GM21515 (cell line): ENCODE measurements around the gene TBC1D20.
A peak's percentile ranks its signal among the peaks of the same experiment; 100 is the strongest.
"Not testable (repeated sequence)": the region's sequence is repeated elsewhere in the genome, so short reads cannot be mapped to it uniquely, and the experiment has no call there.

Experiments
- ATAC-seq: cut with Tn5 transposase; IDR thresholded peaks from one replicate; pipeline ENCODE4 v1.9.1; 2021; ENCODE audit not compliant: unreplicated experiment

The TBC1D20 gene

GRCh38 chr20:462199-462991 is at the start of gene TBC1D20:
TBC1D20 (minus strand) TSS chr20:462533; CDS start chr20:462405, 128 bp downstream.
- ATAC-seq, result peak; percentile 85

GRCh38 chr20:510328-511057 is 48.2 kb upstream of the TBC1D20 start:
- not testable (repeated sequence) for ATAC-seq

DNA sequence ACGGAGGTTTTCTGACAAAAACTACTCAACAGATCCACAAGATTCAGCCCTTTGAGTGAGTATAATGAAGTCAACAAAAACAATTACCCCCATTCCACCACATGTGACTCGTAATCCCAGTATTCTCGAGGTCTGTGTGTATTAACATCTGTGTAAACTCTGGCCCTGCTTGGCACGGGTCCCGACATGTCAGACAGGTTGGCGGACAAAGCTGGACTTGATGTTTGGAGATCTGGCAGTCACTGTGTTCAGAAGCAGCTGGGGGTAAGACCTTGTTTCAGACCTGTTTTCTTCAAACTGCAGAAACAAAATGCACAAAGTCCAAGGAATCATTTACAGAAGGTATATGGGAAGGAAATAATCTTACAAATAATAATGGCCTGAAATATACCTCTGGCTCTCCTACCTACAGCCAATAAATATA is 46.0 kb upstream of the TBC1D20 start:
- not testable (repeated sequence) for ATAC-seq

DNA sequence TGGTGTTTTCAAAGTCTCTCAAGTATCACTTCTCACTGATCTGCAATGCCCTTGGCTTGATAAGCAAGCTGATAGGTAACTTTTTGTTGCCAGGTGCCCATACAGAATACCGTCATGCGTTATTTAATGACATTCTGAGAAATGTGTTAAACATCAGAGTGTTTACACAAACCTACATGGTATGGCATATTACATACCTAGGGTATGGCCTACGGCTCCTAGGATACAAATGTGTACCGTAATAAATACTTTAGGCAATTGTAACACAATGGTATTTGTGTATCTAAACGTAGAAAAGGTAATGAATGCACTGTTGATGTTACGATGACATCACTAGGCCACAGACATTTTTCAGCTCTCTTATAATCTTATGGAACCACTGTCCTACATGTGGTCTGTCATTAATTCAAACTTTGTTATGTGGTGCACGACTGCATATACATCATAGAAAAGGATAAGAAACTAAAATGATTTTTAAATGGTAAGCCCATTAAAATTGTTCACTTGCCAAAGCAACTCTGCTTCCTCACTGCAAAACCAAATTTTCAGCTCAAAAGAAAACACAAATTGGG is 45.5 kb upstream of the TBC1D20 start:
- ATAC-seq, result no peak

- no peak for ATAC-seq
These were observed 44.8 kb upstream of the TBC1D20 start for GRCh38 chr20:507006-507758.

GRCh38 chr20:504632-505075 is 42.3 kb upstream of the TBC1D20 start:
- ATAC-seq, result no peak

DNA sequence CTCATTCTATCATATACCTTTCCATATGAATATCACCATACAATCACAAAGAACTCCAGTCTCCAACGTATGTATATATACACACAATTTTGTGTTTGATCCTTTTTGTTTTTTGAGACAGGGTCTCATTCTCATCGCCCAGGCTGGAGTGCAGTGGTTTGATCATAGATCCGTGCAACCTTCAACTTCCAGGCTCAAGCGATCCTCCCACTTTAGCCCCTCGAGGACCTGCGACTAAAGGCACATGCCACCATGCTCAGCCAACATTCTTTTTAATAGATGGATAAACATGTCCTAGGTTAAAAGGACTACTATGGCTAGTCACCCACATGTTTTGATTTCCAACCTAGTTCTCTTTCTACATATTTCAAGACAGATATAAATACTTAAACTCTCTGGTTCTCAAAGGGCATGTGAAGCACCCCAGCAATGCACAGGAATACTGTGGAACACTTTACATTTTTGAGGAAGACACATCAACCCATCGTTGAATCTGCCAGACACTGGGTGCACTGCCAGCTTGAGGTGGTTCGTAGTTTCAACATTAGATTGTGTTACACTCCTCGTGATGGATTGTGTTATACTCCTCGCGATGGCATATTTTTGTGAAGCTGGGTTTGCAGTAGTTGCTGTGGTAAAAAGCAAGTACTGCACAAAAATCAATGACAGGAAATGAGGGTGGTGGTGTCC is 40.9 kb upstream of the TBC1D20 start:
- ATAC-seq, result no peak

GRCh38 chr20:497979-498378 is 35.6 kb upstream of the TBC1D20 start:
- ATAC-seq, result no peak

DNA sequence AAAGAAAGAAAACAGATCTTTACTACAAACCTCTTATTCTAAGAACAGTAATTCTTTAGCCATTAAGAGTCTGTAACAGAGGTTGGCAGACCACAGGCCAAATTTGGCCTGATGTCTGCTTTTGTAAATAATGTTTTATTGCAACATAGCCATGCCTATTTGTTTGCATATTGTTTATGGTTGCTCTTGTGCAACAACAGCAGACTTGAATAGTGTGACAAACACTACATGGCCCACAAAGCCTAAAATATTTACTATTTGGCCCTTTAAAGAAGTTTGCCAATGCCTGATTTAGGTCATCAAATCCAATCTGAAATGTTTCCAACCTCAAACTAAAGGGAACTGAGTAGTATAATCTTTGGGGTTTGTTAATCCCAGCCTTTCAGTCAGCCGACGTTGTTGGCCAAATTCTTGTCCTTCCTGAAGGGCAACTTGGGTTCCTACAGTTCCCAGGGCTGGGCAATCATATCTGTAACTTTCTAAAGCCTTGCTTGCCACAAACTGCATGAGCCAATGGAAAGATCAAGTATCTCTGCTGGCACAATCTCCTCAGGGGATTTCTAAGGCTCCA is 33.9 kb upstream of the TBC1D20 start:
- no peak for ATAC-seq

DNA sequence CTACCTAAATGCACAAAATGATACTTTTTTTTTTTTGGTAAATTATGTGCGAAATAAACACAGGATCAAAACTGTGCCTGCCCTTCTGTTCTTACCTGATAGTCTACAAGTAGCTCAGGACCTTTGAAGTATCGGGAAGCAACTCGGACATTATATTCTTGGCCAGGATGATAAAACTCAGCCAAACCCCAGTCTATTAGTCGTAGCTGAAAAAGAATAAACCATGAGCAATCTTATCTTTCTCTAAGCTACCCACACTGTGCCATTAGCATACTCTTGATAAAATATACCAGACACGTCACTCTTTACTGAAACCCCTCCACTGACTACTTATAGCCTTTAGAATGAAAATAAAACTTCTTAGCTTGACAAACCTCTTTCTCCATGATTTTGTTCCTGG is 29.8 kb upstream of the TBC1D20 start:
- ATAC-seq, result no peak

GRCh38 chr20:487655-488054 is 25.3 kb upstream of the TBC1D20 start:
- no peak for ATAC-seq

- ATAC-seq, result no peak
These were observed 21.7 kb upstream of the TBC1D20 start for GRCh38 chr20:483815-484644.

- no peak for ATAC-seq
These were observed 18.8 kb upstream of the TBC1D20 start for GRCh38 chr20:481167-481566.

DNA sequence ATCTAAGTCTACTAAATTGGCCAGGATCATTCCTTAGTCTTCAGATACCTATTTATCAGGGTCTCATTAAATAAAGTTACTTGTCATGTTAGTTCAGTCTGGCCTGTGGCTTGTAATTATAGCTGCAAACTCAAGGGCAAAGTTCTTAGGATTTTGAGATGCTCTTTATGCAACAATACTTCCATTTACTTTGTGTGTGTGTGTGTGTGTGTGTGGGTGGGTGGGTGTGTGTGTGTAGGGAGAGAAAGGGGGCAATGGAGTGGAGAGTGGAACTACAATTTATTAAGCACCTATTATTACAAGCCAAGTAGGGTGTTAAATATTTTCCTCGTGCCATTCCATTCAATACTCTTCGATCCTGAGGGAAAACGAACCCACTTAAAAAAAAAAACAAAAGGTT is 17.7 kb upstream of the TBC1D20 start:
- no peak for ATAC-seq

- ATAC-seq, result no peak
These were observed 17.2 kb upstream of the TBC1D20 start for GRCh38 chr20:479487-479886.

DNA sequence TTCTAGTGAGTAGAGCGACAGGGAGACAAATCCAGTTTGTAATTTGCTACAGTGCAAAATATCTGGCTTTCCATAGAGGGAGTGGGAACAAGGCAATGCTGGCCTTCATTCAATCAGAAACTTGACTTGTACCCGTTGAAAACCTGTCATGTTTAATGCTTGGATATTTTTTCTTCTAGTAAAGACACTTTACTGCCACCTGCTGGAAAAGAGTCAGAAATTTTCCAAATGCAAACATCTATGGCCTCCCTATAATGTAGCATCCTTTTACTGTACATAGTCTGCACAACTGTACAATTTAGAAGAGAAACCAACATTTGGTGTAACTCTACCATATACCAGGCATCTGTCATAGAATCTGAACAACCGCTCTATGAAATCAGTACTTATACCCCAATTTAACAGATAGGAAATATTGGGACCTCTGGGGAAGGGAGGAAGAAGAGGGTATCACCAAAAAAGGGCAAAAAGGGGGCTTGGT is 16.7 kb upstream of the TBC1D20 start:
- ATAC-seq, result no peak

GRCh38 chr20:478010-478948 is 15.9 kb upstream of the TBC1D20 start:
- no peak for ATAC-seq
